Heart left ventricle (tissue), 13 donors: ENCODE measurements around the gene C11orf65.

ENCODE experiments used
- CTCF ChIP-seq, 12 donors: fragments of 200-600 bp; sonication (generic) in 4 of 12; IDR thresholded peaks; one replicate each; pipeline versions ENCODE4 v1.5.0 to v1.8.0; 2018 to 2022; ENCODE audit warnings: antibody characterized with exemption in 12 of 12, mild to moderate bottlenecking in 5 of 12
- POLR2A ChIP-seq, 2 donors: fragments of 450-650 bp; IDR thresholded peaks; one replicate each; pipeline ENCODE4 v1.6.1; 2017; ENCODE audit warnings: antibody characterized with exemption in 2 of 2, mild to moderate bottlenecking in 2 of 2, moderate library complexity in 2 of 2
- donor health status: ischemic (EF 13 %, LVEDD 7.1; RV severe dilation, severe dysfunction).
- donor health status: DM: no; HTN: yes; CAD: no.
- donor health status: DM: no; HTN: no; CAD: no.
- donor health status: ischemic (EF 25% LVEDD 6.9; RV normal size, moderate dysfunction).
- donor health status: ischemic (EF 25% LVEDD 5.7; RV mildly dilated, moderate dysfunction).
- donor health status: ischemic (EF 35%, LVEDD 5.7; RV mildly dilated, moderate dysfunction).
- donor health status: nonischemic (EF 11% LVEDD 7.7; RV severe dilation, severe dysfunction).
- donor health status: DM: yes; HTN: yes; CAD: no.
- donor health status: PGD.
- donor health status: ischemic (EF 29% LVEDD 5.4; RV normal size, mild dysfunction).
- donor health status: nonischemic (EF 23%, LVEDD 6.1; RV moderate dilation, normal function).

- no peak for TF ChIP-seq POLR2A (IDR thresholded peaks at IDR 0.05)
- no peak for TF ChIP-seq CTCF (IDR thresholded peaks at IDR 0.05)
Observed at GRCh38 chr11:108501396-108501795, 34.1 kb upstream of the C11orf65 start.
